ENCODE measurements around the gene ACTR2. TPM values are rescaled to one million over a fixed set of nuclear protein-coding genes. Genes with fewer than 3 reads are reported as not detected.
"Not testable (repeated sequence)": the region's sequence is repeated elsewhere in the genome, so short reads cannot be mapped to it uniquely, and the experiment has no call there.

The ACTR2 gene
- total RNA-seq, 1 donor from 2014 or later = 488 TPM

- intact Hi-C loops (cut with micrococcal nuclease) = loop anchor here (1.0 to 10.0 kb wide), 9 partner anchors 74 to 1639 kb away; partner anchors contain the start of genes AFTPH, CEP68, MDH1 and RAB1A
These were observed 593 bp upstream of the ACTR2 start for GRCh38 chr2:65227020-65227455.

- intact Hi-C loops (cut with micrococcal nuclease) = loop anchor here (10.0 kb wide), 1 partner anchor 574 kb away; the partner anchor contains the start of gene SERTAD2
These were observed 676 bp downstream of the ACTR2 start for GRCh38 chr2:65228263-65228750.

GRCh38 chr2:65231121-65231520 lies 3.5 kb downstream of the ACTR2 start:
- intact Hi-C loops (cut with micrococcal nuclease) = no loop called here

- intact Hi-C loops (cut with micrococcal nuclease) = no loop called here
These were observed 4.4 kb downstream of the ACTR2 start for GRCh38 chr2:65231892-65232477.

DNA sequence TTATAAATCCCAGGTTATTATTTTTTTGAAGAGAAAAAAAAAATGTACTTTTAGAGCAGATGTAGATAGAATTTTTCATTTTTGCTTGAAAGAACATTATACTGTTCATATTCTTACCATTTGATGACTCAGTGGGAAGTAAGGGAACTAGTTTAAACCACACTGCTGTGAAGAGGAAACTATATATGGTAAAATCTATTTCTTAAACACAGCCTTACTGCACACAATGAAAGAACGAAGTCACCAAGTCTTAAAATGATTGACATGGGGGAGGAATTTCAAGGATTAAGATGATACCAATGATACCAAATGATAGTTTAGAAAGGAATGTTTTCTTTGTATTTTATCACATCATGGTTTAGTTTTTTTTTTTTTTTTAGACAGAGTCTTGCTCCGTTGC lies 5.0 kb downstream of the ACTR2 start:
- intact Hi-C loops (cut with micrococcal nuclease) = no loop called here

DNA sequence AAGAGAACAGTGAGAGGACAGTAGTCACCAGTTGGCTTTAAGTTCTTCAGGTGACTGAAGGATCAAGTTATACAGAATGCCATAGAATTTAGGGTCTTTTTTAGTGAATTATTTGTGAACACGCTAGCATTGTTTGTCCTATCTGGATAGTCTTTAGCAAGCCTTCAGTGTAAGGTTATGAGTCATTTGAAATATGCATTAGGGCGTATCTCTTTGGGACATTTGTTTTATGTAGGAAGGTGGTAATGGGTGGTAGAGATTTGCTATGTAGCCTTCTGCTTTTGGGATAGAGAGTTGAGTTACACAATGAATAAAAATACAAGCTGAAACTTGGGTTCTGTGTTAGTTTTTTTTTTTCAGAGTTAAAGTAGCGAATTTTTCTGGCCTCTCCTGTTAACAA lies 13.0 kb downstream of the ACTR2 start:
- intact Hi-C loops (cut with micrococcal nuclease) = no loop called here

GRCh38 chr2:65244452-65244851 lies 16.8 kb downstream of the ACTR2 start:
- intact Hi-C loops (cut with micrococcal nuclease) = not testable (repeated sequence)

DNA sequence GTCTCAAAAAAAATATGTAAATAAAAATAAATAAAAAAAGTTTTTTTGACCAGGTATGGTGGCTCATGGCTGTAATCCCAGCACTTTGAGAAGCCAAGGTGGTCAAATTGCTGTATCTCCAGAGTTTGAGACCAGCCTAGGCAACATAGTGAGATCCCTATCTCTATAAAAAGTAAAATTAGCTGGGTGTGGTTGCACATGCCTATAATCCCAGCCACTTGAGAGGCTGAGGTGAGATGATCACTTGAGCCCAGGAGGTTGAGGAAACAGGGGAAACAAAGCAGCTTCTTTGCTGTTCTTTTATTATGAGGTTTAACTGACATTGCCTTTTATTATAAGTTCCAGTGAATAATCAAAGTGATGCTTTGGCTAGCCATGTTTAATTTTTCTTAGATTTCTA lies 25.0 kb downstream of the ACTR2 start:
- intact Hi-C loops (cut with micrococcal nuclease) = no loop called here

- intact Hi-C loops (cut with micrococcal nuclease) = no loop called here
These were observed 27.7 kb downstream of the ACTR2 start for GRCh38 chr2:65255356-65255755.

GRCh38 chr2:65256054-65256453 lies 28.4 kb downstream of the ACTR2 start:
- intact Hi-C loops (cut with micrococcal nuclease) = loop anchor here (1.0 kb wide), 1 partner anchor 297 kb away; no protein-coding TSS in a partner anchor

DNA sequence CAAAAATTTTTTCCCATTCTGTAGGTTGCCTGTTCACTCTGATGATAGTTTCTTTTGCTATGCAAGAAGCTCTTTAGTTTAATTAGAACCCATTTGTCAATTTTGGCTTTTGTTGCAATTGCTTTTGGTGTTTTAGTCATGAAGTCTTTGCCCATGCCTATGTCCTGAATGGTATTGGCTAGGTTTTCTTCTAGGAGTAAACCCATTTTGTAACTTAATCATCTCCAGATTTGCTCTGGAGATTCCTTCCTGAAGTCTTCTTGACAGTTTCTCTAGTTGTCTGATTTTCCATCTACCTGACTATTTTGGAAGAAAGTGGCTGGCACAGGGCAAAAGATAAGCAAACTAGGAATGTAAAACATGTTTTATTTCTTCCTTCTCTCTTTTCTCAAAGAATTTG lies 30.2 kb downstream of the ACTR2 start:
- intact Hi-C loops (cut with micrococcal nuclease) = not testable (repeated sequence)

GRCh38 chr2:65261676-65262075 lies 34.0 kb downstream of the ACTR2 start:
- intact Hi-C loops (cut with micrococcal nuclease) = no loop called here

- intact Hi-C loops (cut with micrococcal nuclease) = no loop called here
These were observed 35.6 kb downstream of the ACTR2 start for GRCh38 chr2:65263262-65263661.

DNA sequence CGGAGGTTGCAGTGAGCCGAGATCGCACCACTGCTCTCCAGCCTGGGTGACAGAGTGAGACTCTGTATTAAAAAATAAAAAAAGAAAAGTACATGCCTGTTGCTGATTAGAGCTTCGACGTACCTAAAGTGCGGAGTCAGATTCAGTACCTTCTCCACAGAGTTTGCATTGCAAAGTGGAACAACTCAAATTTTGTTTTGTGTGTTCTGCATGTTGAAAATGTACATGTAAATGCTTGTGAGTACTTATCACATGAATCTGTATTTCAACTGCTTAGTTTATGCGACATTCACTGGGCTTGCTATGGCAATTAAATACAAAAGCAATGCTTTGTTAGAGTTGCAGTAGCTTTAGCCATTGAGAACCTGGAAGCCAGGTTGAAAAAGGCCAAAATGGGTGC lies 36.4 kb downstream of the ACTR2 start:
- intact Hi-C loops (cut with micrococcal nuclease) = loop anchor here (2.0 kb wide), 2 partner anchors 167 to 289 kb away; no protein-coding TSS in a partner anchor

DNA sequence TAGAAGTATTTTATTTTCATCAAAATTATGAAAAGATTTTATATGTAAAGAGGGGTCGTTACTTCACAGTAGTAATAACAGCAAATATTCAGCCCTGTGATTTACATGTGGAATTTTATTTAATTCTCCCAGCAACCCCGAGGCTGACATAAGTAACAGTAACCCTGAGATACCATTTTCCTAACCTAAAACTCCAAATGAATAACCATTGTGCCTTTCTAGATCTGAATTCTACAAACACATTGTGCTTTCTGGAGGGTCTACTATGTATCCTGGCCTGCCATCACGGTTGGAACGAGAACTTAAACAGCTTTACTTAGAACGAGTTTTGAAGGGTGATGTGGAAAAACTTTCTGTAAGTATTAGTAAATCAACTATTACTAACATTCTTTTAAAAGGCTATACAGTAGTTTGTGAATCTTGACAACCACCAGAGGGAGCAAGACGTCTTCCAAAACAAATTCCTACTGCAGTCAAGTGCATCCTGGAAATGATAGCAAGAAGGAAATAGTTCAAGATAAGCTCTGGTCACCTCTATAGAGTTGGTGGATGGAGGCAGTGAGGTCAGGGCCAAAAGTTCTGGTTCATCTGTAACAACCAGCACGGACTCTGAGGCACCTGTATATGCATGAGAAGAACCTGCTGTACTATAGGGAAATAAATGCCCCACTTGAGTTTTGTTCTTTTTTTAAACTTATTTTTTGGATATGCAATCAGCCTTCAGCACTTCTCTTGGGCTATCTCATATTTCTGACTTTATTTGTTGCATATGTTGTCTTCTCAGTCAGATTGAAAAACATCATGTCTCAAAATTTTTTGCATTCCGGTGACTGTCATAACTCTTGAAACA lies 37.4 kb downstream of the ACTR2 start:
- intact Hi-C loops (cut with micrococcal nuclease) = loop anchor here (1.0 to 2.0 kb wide), 3 partner anchors 166 to 308 kb away; no protein-coding TSS in a partner anchor

- intact Hi-C loops (cut with micrococcal nuclease) = loop anchor here (1.0 to 2.0 kb wide), 3 partner anchors 165 to 308 kb away; no protein-coding TSS in a partner anchor
These were observed 38.0 kb downstream of the ACTR2 start for GRCh38 chr2:65265671-65266045.

GRCh38 chr2:65267008-65267407 lies 39.4 kb downstream of the ACTR2 start:
- intact Hi-C loops (cut with micrococcal nuclease) = no loop called here

DNA sequence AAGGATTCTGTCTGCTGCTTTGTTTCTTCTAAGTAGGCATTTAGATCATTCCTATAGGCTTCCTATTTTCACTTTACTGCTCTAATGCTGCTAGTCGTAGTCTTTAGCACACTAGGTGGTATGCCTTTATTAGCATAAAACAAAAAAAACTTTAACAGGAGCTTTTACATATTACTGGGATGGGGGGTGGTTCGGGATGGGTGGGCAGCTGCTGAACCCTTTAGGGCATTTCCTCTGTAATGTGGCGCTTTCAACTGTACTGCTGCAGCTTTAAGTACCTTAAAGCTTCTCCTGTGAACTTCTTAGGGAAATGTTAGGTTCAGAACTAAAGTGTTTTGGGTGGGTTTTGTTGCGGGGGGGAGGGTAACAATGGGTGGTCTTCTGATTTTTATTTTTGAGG lies 41.3 kb downstream of the ACTR2 start:
- intact Hi-C loops (cut with micrococcal nuclease) = no loop called here

DNA sequence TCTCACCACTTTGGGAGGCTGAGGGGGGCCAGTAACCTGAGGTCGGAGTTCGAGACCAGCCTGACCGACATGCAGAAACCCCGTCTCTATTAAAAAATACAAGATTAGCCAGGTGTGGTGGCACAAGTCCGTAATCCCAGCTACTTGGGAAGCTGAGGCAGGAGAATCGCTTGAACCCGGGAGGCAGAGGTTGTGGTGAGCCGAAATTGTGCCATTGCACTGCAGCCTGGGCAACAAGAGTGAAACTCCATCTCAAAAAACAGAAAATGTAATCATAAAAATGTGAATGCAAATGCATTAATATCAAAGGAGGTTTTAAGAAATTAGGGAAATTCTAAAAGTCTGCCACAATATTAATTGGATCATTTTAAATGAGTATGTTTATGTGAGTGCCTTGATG lies 45.7 kb downstream of the ACTR2 start:
- intact Hi-C loops (cut with micrococcal nuclease) = no loop called here

GRCh38 chr2:65275141-65275915 lies 47.7 kb downstream of the ACTR2 start:
- intact Hi-C loops (cut with micrococcal nuclease) = no loop called here

DNA sequence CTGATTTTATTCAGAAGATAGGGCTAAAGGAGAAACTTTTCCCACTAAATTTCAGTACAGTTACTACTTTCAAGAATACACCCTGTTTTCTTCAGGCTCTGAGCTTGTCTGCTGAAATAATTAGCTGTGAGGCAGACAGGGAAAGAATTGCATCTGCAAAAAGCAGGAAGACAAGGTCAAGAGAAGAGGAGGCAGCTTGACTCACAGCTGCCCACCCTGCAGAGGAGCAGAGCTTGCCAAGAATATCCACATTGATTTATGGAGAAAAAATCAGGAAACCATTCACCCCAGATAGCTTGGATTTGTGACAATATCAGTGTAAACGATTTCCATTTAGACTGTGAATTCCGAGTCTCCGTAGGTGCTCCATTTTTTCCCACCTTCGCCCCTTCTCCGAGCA lies 49.0 kb downstream of the ACTR2 start:
- intact Hi-C loops (cut with micrococcal nuclease) = no loop called here
